ENCODE measurements around the gene ZNF770. TPM values are rescaled to one million over a fixed set of nuclear protein-coding genes. Genes with fewer than 3 reads are reported as not detected.

Gene ZNF770
- total and polyA plus RNA-seq, 5 donors from 2014 or later = 34.1 to 129 (median 111) TPM

Other genes starting within 250 kb of the ZNF770 start
- not detected for gene GJD2, start 233.3 kb downstream of the ZNF770 start, total RNA-seq
- not detected for gene GJD2, start 233.3 kb downstream of the ZNF770 start, polyA plus RNA-seq
- not detected for gene ACTC1, start 192.7 kb downstream of the ZNF770 start, total RNA-seq
- gene ACTC1, start 192.7 kb downstream of the ZNF770 start, polyA plus RNA-seq = not detected
- 36.6 TPM for gene AQR, start 18.5 kb downstream of the ZNF770 start, total RNA-seq
- gene AQR, start 18.5 kb downstream of the ZNF770 start, polyA plus RNA-seq = 10 to 100 TPM; 12.6 to 18.4 (median 15.7) TPM
- not detected for gene NANOGP8, start 97.0 kb upstream of the ZNF770 start, total RNA-seq
- gene NANOGP8, start 97.0 kb upstream of the ZNF770 start, polyA plus RNA-seq = not detected